H1 (cell line): Measurements from ENCODE around the gene LAG3. TPM values are rescaled to one million over a fixed set of nuclear protein-coding genes. Genes with fewer than 3 reads are reported as not detected.
A peak's percentile ranks its signal among the peaks of the same experiment; 100 is the strongest.

Experiments
- CTCF ChIA-PET: fragments of 300-600 bp; sonication (Branson Sonifier 250); formaldehyde crosslinking; loops from one replicate; lab custom pipeline; 2021; ENCODE audit not compliant: partially characterized antibody; lab: Charles Lee
- POLR2A ChIA-PET: fragments of 300-600 bp; sonication (Branson Sonifier 250); formaldehyde crosslinking; loops from one replicate; lab custom pipeline; 2021; ENCODE audit warnings: inconsistent platforms; ENCODE audit not compliant: partially characterized antibody; lab: Charles Lee
- DNase-seq, 2 experiments: peaks; one replicate each; pipeline versions ENCODE4 v3.0.0 to v3.0.0-alpha.2; 2010 to 2022; ENCODE audit warnings: low spot score in 2 of 2, low read depth in 1 of 2, mixed read lengths in 1 of 2
- FAIRE-seq: peaks from 2 replicates; lab custom pipeline; 2011; peaks lifted over from hg19 to GRCh38; lab: Jason Lieb, UNC
- H2AFZ ChIP-seq: 2 replicates; pipeline ENCODE4 v1.8.1; 2012; ENCODE audit warnings: low read length, inconsistent platforms
- H2AK5ac ChIP-seq: 2 replicates; pipeline ENCODE4 v1.6.1; 2013; ENCODE audit warnings: low read depth, low read length
- H2BK120ac ChIP-seq: replicated peaks from 2 replicates; pipeline ENCODE3; 2013; ENCODE audit warnings: low read depth, low read length, inconsistent platforms
- H2BK12ac ChIP-seq: 2 replicates; pipeline ENCODE4 v1.6.1; 2013; ENCODE audit warnings: low read depth, low read length
- H2BK15ac ChIP-seq: 2 replicates; pipeline ENCODE4 v1.6.1; 2013; ENCODE audit warnings: low read length
- H2BK20ac ChIP-seq: 2 replicates; pipeline ENCODE4 v1.6.1; 2013; ENCODE audit warnings: low read length
- H2BK5ac ChIP-seq: 2 replicates; pipeline ENCODE4 v1.6.1; 2013; ENCODE audit warnings: low read depth, low read length
- H3K14ac ChIP-seq: 2 replicates; pipeline ENCODE4 v1.6.1; 2013; ENCODE audit warnings: inconsistent platforms; ENCODE audit not compliant: insufficient read length
- H3K18ac ChIP-seq: 2 replicates; pipeline ENCODE4 v1.6.1; 2013; ENCODE audit warnings: low read length; ENCODE audit errors: extremely low read depth
- H3K23ac ChIP-seq: 2 replicates; pipeline ENCODE4 v1.6.1; 2013; ENCODE audit warnings: inconsistent platforms; ENCODE audit not compliant: insufficient read length
- H3K23me2 ChIP-seq: 2 replicates; pipeline ENCODE4 v1.6.1; 2013; ENCODE audit warnings: low read depth, low read length
- H3K27ac ChIP-seq: 2 replicates; pipeline ENCODE4 v1.6.1; 2011; ENCODE audit warnings: low read depth, low read length, inconsistent platforms
- H3K27me3 ChIP-seq, 4 experiments: replicated peaks in 1 of 4; 1 replicate in 1 of 4; 2 replicates in 3 of 4; pipeline versions ENCODE4 v1.6.1 to v1.8.1; 2011 to 2013; ENCODE audit warnings: low read length in 3 of 4, mild to moderate bottlenecking in 3 of 4, inconsistent platforms in 2 of 4, mixed read lengths in 2 of 4, moderate library complexity in 1 of 4; ENCODE audit not compliant: control insufficient read depth in 3 of 4, insufficient read depth in 3 of 4; ENCODE audit errors: extremely low read depth in 1 of 4
- H3K36me3 ChIP-seq, 4 experiments: 2 replicates each; pipeline versions ENCODE4 v1.6.1 to v1.8.1; 2011 to 2013; ENCODE audit warnings: mild to moderate bottlenecking in 4 of 4, low read length in 3 of 4, moderate library complexity in 2 of 4, control low read depth in 1 of 4, inconsistent platforms in 1 of 4; ENCODE audit not compliant: insufficient read depth in 4 of 4, control insufficient read depth in 2 of 4
- H3K4ac ChIP-seq: replicated peaks from 2 replicates; pipeline ENCODE3; 2013; ENCODE audit warnings: low read length, low read depth, mixed read lengths, inconsistent platforms; ENCODE audit not compliant: insufficient read length
- H3K4me1 ChIP-seq, 4 experiments: replicated peaks in 1 of 4; 1 replicate in 1 of 4; 2 replicates in 3 of 4; pipeline versions ENCODE4 v1.6.1 to v1.8.1; 2011 to 2013; ENCODE audit warnings: low read length in 3 of 4, inconsistent platforms in 2 of 4, mixed read lengths in 1 of 4; ENCODE audit not compliant: insufficient read depth in 4 of 4, control insufficient read depth in 3 of 4
- H3K4me2 ChIP-seq, 2 experiments: 2 replicates each; pipeline versions ENCODE4 v1.6.1 to v1.8.1; 2011 to 2013; ENCODE audit warnings: low read depth in 2 of 2, low read length in 2 of 2, control low read depth in 1 of 2, inconsistent platforms in 1 of 2, mild to moderate bottlenecking in 1 of 2; ENCODE audit not compliant: insufficient read depth in 1 of 2
- H3K4me3 ChIP-seq, 4 experiments: fragments of 200-600, 300-600 bp in 1 of 4; sonication (generic), shearing (Covaris generic), sonication (Bioruptor Twin) in 1 of 4; 2 replicates each; pipeline versions ENCODE4 v1.5.1 to v1.8.1; 2011 to 2016; ENCODE audit warnings: low read length in 4 of 4, low read depth in 3 of 4, control low read depth in 2 of 4, inconsistent platforms in 2 of 4, mild to moderate bottlenecking in 2 of 4, mixed read lengths in 1 of 4, moderate library complexity in 1 of 4; ENCODE audit not compliant: insufficient read depth in 2 of 4; ENCODE audit errors: extremely low read depth in 1 of 4
- H3K56ac ChIP-seq: replicated peaks from 2 replicates; pipeline ENCODE3; 2013; ENCODE audit warnings: low read depth, mild to moderate bottlenecking, mixed read lengths, low read length, inconsistent platforms; ENCODE audit not compliant: insufficient read length
- H3K79me1 ChIP-seq: 2 replicates; pipeline ENCODE4 v1.6.1; 2013; ENCODE audit warnings: low read depth, low read length, control low read depth
- H3K79me2 ChIP-seq, 2 experiments: 2 replicates each; pipeline versions ENCODE4 v1.6.1 to v1.8.1; 2012 to 2013; ENCODE audit warnings: low read length in 2 of 2, mild to moderate bottlenecking in 2 of 2, inconsistent platforms in 1 of 2; ENCODE audit not compliant: insufficient read depth in 2 of 2, control insufficient read depth in 1 of 2
- H3K9ac ChIP-seq, 4 experiments: replicated peaks in 1 of 4; 1 replicate in 1 of 4; 2 replicates in 3 of 4; pipeline versions ENCODE4 v1.6.1 to v1.8.1; 2011 to 2013; ENCODE audit warnings: low read depth in 3 of 4, low read length in 3 of 4, control low read depth in 2 of 4, mild to moderate bottlenecking in 2 of 4, moderate library complexity in 2 of 4, inconsistent platforms in 1 of 4; ENCODE audit errors: extremely low read depth in 1 of 4
- H3K9me3 ChIP-seq, 2 experiments: 2 replicates each; pipeline versions ENCODE4 v1.6.1 to v1.8.1; 2012 to 2013; ENCODE audit warnings: mild to moderate bottlenecking in 2 of 2, moderate library complexity in 2 of 2, control low read depth in 1 of 2, inconsistent platforms in 1 of 2, low read depth in 1 of 2, low read length in 1 of 2, mixed read lengths in 1 of 2; ENCODE audit not compliant: insufficient read depth in 2 of 2
- H4K20me1 ChIP-seq, 2 experiments: replicated peaks in 1 of 2; 2 replicates each; pipeline versions ENCODE3 to v1.8.1; 2011 to 2013; ENCODE audit warnings: inconsistent platforms in 2 of 2, low read length in 2 of 2, mild to moderate bottlenecking in 1 of 2; ENCODE audit not compliant: insufficient read depth in 2 of 2, control insufficient read depth in 1 of 2
- H4K5ac ChIP-seq: 2 replicates; pipeline ENCODE4 v1.6.1; 2013; ENCODE audit warnings: low read length, low read depth, mixed read lengths, inconsistent platforms; ENCODE audit not compliant: insufficient read length
- H4K8ac ChIP-seq: 2 replicates; pipeline ENCODE4 v1.8.0; 2013; ENCODE audit warnings: mild to moderate bottlenecking, moderate library complexity, low read length, inconsistent platforms; ENCODE audit not compliant: insufficient read depth; ENCODE audit errors: extremely low read depth
- H4K91ac ChIP-seq: replicated peaks from 2 replicates; pipeline ENCODE3; 2013; ENCODE audit warnings: low read length, mixed read lengths, inconsistent platforms; ENCODE audit not compliant: insufficient read length
- CHD1 ChIP-seq: IDR thresholded peaks from 2 replicates; pipeline ENCODE4 v1.6.1; 2012; ENCODE audit warnings: low read depth, low read length, improper control_type of control experiment
- MAFK ChIP-seq: IDR thresholded peaks from 2 replicates; pipeline ENCODE4 v1.6.1; 2012; ENCODE audit warnings: low read depth, mild to moderate bottlenecking, improper control_type of control experiment, low read length
- RNF2 ChIP-seq: fragments of 200-900, 300-1000 bp; sonication (generic); IDR thresholded peaks from 2 replicates; pipeline ENCODE4 v1.7.1; 2016; ENCODE audit warnings: borderline replicate concordance, low read depth, mild to moderate bottlenecking, antibody characterized with exemption, low read length; ENCODE audit not compliant: poor library complexity, severe bottlenecking; ENCODE audit errors: missing control alignments
- SIX5 ChIP-seq: IDR thresholded peaks from 2 replicates; pipeline ENCODE4 v1.6.1; 2011; ENCODE audit warnings: mild to moderate bottlenecking, low read depth, low read length
- SP1 ChIP-seq: IDR thresholded peaks from 2 replicates; pipeline ENCODE4 v1.6.1; 2011; ENCODE audit warnings: low read depth, low read length
- SP2 ChIP-seq: IDR thresholded peaks from 2 replicates; pipeline ENCODE4 v1.6.1; 2012; ENCODE audit warnings: mild to moderate bottlenecking, low read length, inconsistent platforms
- SRF ChIP-seq: IDR thresholded peaks from 2 replicates; pipeline ENCODE4 v1.6.1; 2011; ENCODE audit warnings: mild to moderate bottlenecking, low read depth, low read length, moderate library complexity
- TAF1 ChIP-seq: IDR thresholded peaks from 2 replicates; pipeline ENCODE4 v1.6.1; 2011; ENCODE audit warnings: mild to moderate bottlenecking, low read depth, low read length
- TCF12 ChIP-seq: IDR thresholded peaks from 2 replicates; pipeline ENCODE4 v1.6.1; 2011; ENCODE audit warnings: low read depth, mild to moderate bottlenecking, low read length
- ZNF274 ChIP-seq: IDR thresholded peaks from 2 replicates; pipeline ENCODE4 v1.7.0; 2012; ENCODE audit warnings: low read length, borderline replicate concordance; ENCODE audit errors: extremely low read depth
- WGBS, 2 experiments: shearing (Covaris generic) in 1 of 2; methylation state at CpG; one replicate each; pipeline versions ENCODE4 v1.1.6 to v1.1.7; 2013 to 2015; ENCODE audit warnings: low lambda C conversion rate in 2 of 2, mixed read lengths in 2 of 2, inconsistent platforms in 1 of 2, low coverage in 1 of 2, missing lambda C conversion rate in 1 of 2; ENCODE audit not compliant: insufficient replicate concordance in 2 of 2, insufficient coverage in 1 of 2, insufficient read length in 1 of 2; ENCODE audit errors: extremely low coverage in 1 of 2, missing lambda C conversion rate in 1 of 2; 5-methylcytosine and 5-hydroxymethylcytosine counted together
- polyA plus RNA-seq, 7 experiments: library from polyadenylated mRNA; depleted of rRNA in 3 of 7; stranded (reverse) in 5 of 7; unstranded in 2 of 7; fragments of >200 nt in 5 of 7; fragments of 200-250 nt in 2 of 7; gene quantifications; 1 replicate in 5 of 7; 2 replicates in 1 of 7; 4 replicates in 1 of 7; pipeline versions ENCODE4 v1.2.1 to v1.2.3, GENCODE V29; 2011 to 2013; ENCODE audit warnings: missing spikeins in 2 of 7, mixed read lengths in 2 of 7
- total RNA-seq: library from RNA; stranded (reverse); fragmentation: NEBNext Ultra II Directional; extraction: Animal tissue kit (Norgen Biotek cat#: 25700); gene quantifications from 2 replicates; pipeline ENCODE4 v1.2.1, GENCODE V29; 2021
- TF ChIP-seq, protein P1 (sequence below): IDR thresholded peaks from 2 replicates; pipeline ENCODE4 v1.6.1; 2012; ENCODE audit warnings: inconsistent platforms

Gene LAG3
- total and polyA plus RNA-seq, 2 of the 8 experiments (the other 6 are each of a cell fraction or from before 2014, with no cell fraction given), result 1.1 to 3.1 TPM

DNA sequence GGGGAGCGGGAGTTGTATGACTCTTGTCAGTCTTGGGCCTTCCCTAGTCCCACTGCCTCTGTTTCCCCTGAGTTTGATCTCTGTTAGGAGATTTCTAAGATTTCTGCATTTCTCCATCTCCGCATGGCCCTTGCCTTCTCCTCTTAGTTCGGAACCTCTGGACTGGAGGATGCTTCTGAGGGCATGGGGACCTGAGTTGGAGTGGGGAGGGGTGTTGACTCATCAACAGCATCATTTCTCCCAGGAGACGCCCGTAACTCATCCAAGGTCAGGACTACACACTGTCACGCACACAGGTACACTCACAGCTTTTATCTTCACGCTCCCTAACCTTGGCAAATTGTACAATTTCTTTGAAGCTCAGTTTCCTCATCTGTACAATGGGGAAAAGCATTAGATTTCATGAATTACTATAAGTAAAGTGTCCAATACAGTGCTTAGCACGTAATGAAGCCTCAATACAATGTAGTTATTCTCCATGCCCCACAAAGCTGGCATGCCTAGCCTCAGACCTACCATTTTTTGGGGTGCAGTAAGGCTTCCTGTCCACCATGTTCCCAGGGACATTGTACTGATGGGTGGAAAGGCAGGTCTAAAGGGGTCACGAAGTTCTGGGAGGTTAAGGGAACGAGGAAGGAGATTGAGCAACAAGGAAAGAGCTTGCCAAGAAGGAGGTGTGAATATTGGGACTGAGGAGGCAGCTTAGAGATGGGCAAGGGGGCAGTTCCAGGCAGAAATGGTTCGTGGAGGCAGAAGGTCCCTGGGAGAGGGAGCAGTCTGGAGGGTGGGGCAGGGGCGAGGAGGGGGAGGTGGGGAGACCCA is 600 bp upstream of the LAG3 start:
- 75% methylated on average over 12 of the region's 12 CpGs; no CpG with 5 or more reads in 1 of the 2 experiments for WGBS, 2 experiments
- no peak overlapping the region for H4K5ac ChIP-seq
- H3K4me2 ChIP-seq, result peak overlapping the region; percentile 46 to 85; a peak in 3 of 4 replicates
- H3K27ac ChIP-seq, result no peak overlapping the region
- H2BK20ac ChIP-seq, result no peak overlapping the region
- peaks cover 0 to 27% (median 21%) of the 10 kb centered on the region in 4 experiments; a peak in 5 of 7 replicates for H3K27me3 ChIP-seq
- FAIRE-seq, result no peak
- no peak overlapping the region for H3K4me3 ChIP-seq
- H3K36me3 ChIP-seq, result peaks cover 0 to 23% (median 5%) of the 10 kb centered on the region in 4 experiments; a peak in 6 of 8 replicates
- H3K4ac ChIP-seq, result no peak overlapping the region
- H3K18ac ChIP-seq, result no peak overlapping the region
- H3K4me1 ChIP-seq, result peaks cover 4 to 36% (median 25%) of the 10 kb centered on the region in 4 experiments
- no peak overlapping the region for H4K91ac ChIP-seq
- H2BK15ac ChIP-seq, result peak overlapping the region; percentile 93; the same call in 1 of the 2 replicates
- no peak overlapping the region for H3K9ac ChIP-seq
- peaks cover 13% of the 10 kb centered on the region for H3K23me2 ChIP-seq
- POLR2A ChIA-PET, result interaction anchor here (0.6 to 11.6 kb wide), 11 partner anchors 8 to 172 kb away, joined by 3 to 151 read pairs (median 6); partner anchors contain the start of genes C12orf57, GPR162, MLF2 and RNU7-1
- H3K14ac ChIP-seq, result no peak overlapping the region
- H2BK5ac ChIP-seq, result no peak overlapping the region
- no peak overlapping the region for H2BK120ac ChIP-seq
- peak overlapping the region; percentile 85 for H3K23ac ChIP-seq
- H4K8ac ChIP-seq, result no peak overlapping the region; the same call in 1 of the 2 replicates
- peaks cover 6 to 20% of the 10 kb centered on the region in 2 experiments for H4K20me1 ChIP-seq
- 0 out of 2 replicates have a peak, but pooled peaks cover 2% of the 10 kb centered on the region for H3K79me1 ChIP-seq
- H3K9me3 ChIP-seq, result no peaks in the 10 kb centered on the region
- H2AFZ ChIP-seq, result no peak overlapping the region
- DNase-seq, result no peak
- no peak overlapping the region for H3K56ac ChIP-seq
- CTCF ChIA-PET, result interaction anchor here (0.5 to 29.6 kb wide), 8 partner anchors 9 to 58 kb away, joined by 3 to 532 read pairs (median 4); partner anchors contain the start of genes GNB3, GPR162, MLF2 and P3H3
- H2BK12ac ChIP-seq, result no peak overlapping the region
- H2AK5ac ChIP-seq, result no peak overlapping the region
- H3K79me2 ChIP-seq, result peaks cover 4 to 25% of the 10 kb centered on the region in 2 experiments; a peak in 2 of 4 replicates
- TF ChIP-seq ZNF274 (no peak), MAFK (no peak), TCF12 (no peak), CHD1 (no peak), SP2 (no peak), TAF1 (no peak), SP1 (no peak), RNF2 (no peak), SIX5 (no peak), SRF (no peak)
- TF ChIP-seq, protein P1, sequence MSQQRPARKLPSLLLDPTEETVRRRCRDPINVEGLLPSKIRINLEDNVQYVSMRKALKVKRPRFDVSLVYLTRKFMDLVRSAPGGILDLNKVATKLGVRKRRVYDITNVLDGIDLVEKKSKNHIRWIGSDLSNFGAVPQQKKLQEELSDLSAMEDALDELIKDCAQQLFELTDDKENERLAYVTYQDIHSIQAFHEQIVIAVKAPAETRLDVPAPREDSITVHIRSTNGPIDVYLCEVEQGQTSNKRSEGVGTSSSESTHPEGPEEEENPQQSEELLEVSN, result no peak
